Endothelial cell of umbilical vein (primary cell): ENCODE data around the gene GGACT. TPM values are rescaled to one million over a fixed set of nuclear protein-coding genes. Genes with fewer than 3 reads are reported as not detected.

ENCODE experiments used
- BruUV-seq: library from RNA; stranded (reverse); fragments of 400-500 nt; replicated peaks from 2 replicates; lab custom pipeline; 2021; lab: Mats Ljungman, UMichigan
- CTCF ChIA-PET: fragments of 300-600, 350-600 bp; sonication (Branson Sonifier 250); formaldehyde crosslinking; loops from one replicate; lab custom pipeline; 2021; ENCODE audit warnings: antibody characterized with exemption, inconsistent platforms; lab: Charles Lee
- POLR2A ChIA-PET: fragments of 300-600, 350-600 bp; sonication (Branson Sonifier 250); formaldehyde crosslinking; loops from one replicate; lab custom pipeline; 2021; ENCODE audit warnings: antibody characterized with exemption, inconsistent platforms; lab: Charles Lee
- DNase-seq: peaks from one replicate; pipeline ENCODE4 v3.0.0-alpha.2; 2011; ENCODE audit warnings: low read depth, low spot score
- FAIRE-seq: peaks from 2 replicates; lab custom pipeline; 2011; peaks lifted over from hg19 to GRCh38; lab: Jason Lieb, UNC
- H2AFZ ChIP-seq: 2 replicates; pipeline ENCODE4 v1.6.0; 2012; ENCODE audit warnings: low read depth, low read length, control low read depth, inconsistent platforms
- H3K27ac ChIP-seq: 2 replicates; pipeline ENCODE4 v1.5.1; 2011; ENCODE audit warnings: low read depth, mild to moderate bottlenecking, control low read depth, low read length, moderate library complexity; ENCODE audit not compliant: insufficient read depth
- H3K27me3 ChIP-seq, 2 experiments: 2 replicates each; pipeline versions ENCODE4 v1.6.0 to v1.6.1; 2011; ENCODE audit warnings: low read length in 2 of 2, mixed read lengths in 1 of 2; ENCODE audit not compliant: control insufficient read depth in 2 of 2, insufficient read depth in 2 of 2
- H3K36me3 ChIP-seq, 2 experiments: 2 replicates in 1 of 2; 3 replicates in 1 of 2; pipeline ENCODE4 v1.5.1; 2011; ENCODE audit warnings: low read length in 2 of 2, mild to moderate bottlenecking in 1 of 2, moderate library complexity in 1 of 2; ENCODE audit not compliant: control insufficient read depth in 2 of 2, insufficient read depth in 2 of 2; ENCODE audit errors: extremely low read depth in 1 of 2
- H3K4me1 ChIP-seq: 3 replicates; pipeline ENCODE4 v1.5.1; 2011; ENCODE audit warnings: mild to moderate bottlenecking, low read length; ENCODE audit not compliant: control insufficient read depth, insufficient read depth; ENCODE audit errors: extremely low read depth
- H3K4me2 ChIP-seq: 2 replicates; pipeline ENCODE4 v1.6.1; 2011; ENCODE audit warnings: low read length, control low read depth, mixed read lengths; ENCODE audit not compliant: insufficient read depth
- H3K4me3 ChIP-seq, 3 experiments: fragments of 200-600 bp in 1 of 3; sonication (generic), shearing (Covaris generic) in 1 of 3; replicated peaks in 1 of 3; 2 replicates each; pipeline ENCODE4 v1.5.1; 2011 to 2016; ENCODE audit warnings: control low read depth in 3 of 3, low read length in 3 of 3, mild to moderate bottlenecking in 2 of 3, inconsistent platforms in 1 of 3, low read depth in 1 of 3, moderate library complexity in 1 of 3; ENCODE audit not compliant: insufficient read depth in 1 of 3
- H3K79me2 ChIP-seq: 2 replicates; pipeline ENCODE4 v1.6.0; 2012; ENCODE audit warnings: low read length, inconsistent platforms; ENCODE audit not compliant: control insufficient read depth, insufficient read depth
- H3K9ac ChIP-seq: replicated peaks from 2 replicates; pipeline ENCODE3; 2011; ENCODE audit warnings: low read length, control low read depth; ENCODE audit not compliant: insufficient read depth; ENCODE audit errors: extremely low read depth
- H3K9me1 ChIP-seq: replicated peaks from 3 replicates; pipeline ENCODE4 v1.6.0; 2011; ENCODE audit warnings: mild to moderate bottlenecking, low read length; ENCODE audit not compliant: control insufficient read depth, insufficient read depth; ENCODE audit errors: extremely low read depth
- H3K9me3 ChIP-seq: replicated peaks from 2 replicates; pipeline ENCODE4 v1.5.1; 2012; ENCODE audit warnings: low read length, inconsistent platforms; ENCODE audit not compliant: control insufficient read depth, insufficient read depth
- H4K20me1 ChIP-seq: replicated peaks from 2 replicates; pipeline ENCODE3; 2011; ENCODE audit warnings: mild to moderate bottlenecking, low read length; ENCODE audit not compliant: control insufficient read depth, insufficient read depth; ENCODE audit errors: extremely low read depth
- CTCF ChIP-seq, 2 donors: IDR thresholded peaks; 1 replicate in 1 of 2; 2 replicates in 1 of 2; pipeline ENCODE4 v1.5.1; 2011; ENCODE audit warnings: low read length in 2 of 2, mild to moderate bottlenecking in 2 of 2, moderate library complexity in 2 of 2, control low read depth in 1 of 2, inconsistent platforms in 1 of 2, low read depth in 1 of 2; ENCODE audit not compliant: insufficient read depth in 1 of 2; ENCODE audit errors: extremely low read depth in 1 of 2
- EZH2 ChIP-seq: IDR thresholded peaks from 2 replicates; pipeline ENCODE4 v1.6.1; 2012; ENCODE audit warnings: borderline replicate concordance, low read depth, mild to moderate bottlenecking, moderate library complexity, low read length, inconsistent platforms; ENCODE audit not compliant: severe bottlenecking
- JUN ChIP-seq: IDR thresholded peaks from 2 replicates; pipeline ENCODE4 v1.6.1; 2011; ENCODE audit warnings: borderline replicate concordance, low read depth; ENCODE audit not compliant: insufficient read length, insufficient read depth
- MAX ChIP-seq: IDR thresholded peaks from 2 replicates; pipeline ENCODE4 v1.6.1; 2011; ENCODE audit not compliant: insufficient read depth, insufficient read length
- MYC ChIP-seq: IDR thresholded peaks from one replicate; pipeline ENCODE4 v1.6.1; 2011; ENCODE audit warnings: mild to moderate bottlenecking, low read depth, low read length
- POLR2A ChIP-seq: IDR thresholded peaks from 2 replicates; pipeline ENCODE4 v1.6.1; 2012; ENCODE audit warnings: low read depth, mild to moderate bottlenecking, control low read depth, low read length
- POLR2AphosphoS5 ChIP-seq: IDR thresholded peaks from 2 replicates; pipeline ENCODE4 v1.6.1; 2012; ENCODE audit warnings: low read depth, mild to moderate bottlenecking, control low read depth, low read length, moderate library complexity; ENCODE audit not compliant: insufficient read depth
- dilution Hi-C: fragments of 300-500 bp; cut with MboI; formaldehyde crosslinking; loops from one replicate; pipeline ENCODE4 v1.15.0; 2019; ENCODE audit warnings: low sequenced_read_pairs; ENCODE audit not compliant: extremely low pct_ligation_motif_present
- intact Hi-C: fragments of 100-400 bp; cut with micrococcal nuclease; formaldehyde crosslinking; loops from one replicate; pipeline ENCODE4 v1.10.0; 2022
- polyA plus RNA-seq, 4 experiments: library from polyadenylated mRNA; depleted of rRNA in 3 of 4; stranded (reverse) in 3 of 4; unstranded in 1 of 4; fragments of >200 nt; gene quantifications; 2 replicates each; pipeline versions ENCODE4 v1.2.1 to v1.2.3, GENCODE V29; 2011 to 2012; ENCODE audit warnings: missing spikeins in 1 of 4
- total RNA-seq: library from RNA; stranded (reverse); gene quantifications from 2 replicates; pipeline ENCODE4 v1.2.3, GENCODE V29; 2021

Gene GGACT
- total and polyA plus RNA-seq, 2 donors (not counting 3 experiments of a cell fraction or from before 2014, with no cell fraction given), result 2.5 to 6.5 TPM

- Histone ChIP-seq H3K4me2 (no peak overlapping the region), H3K27ac (no peak overlapping the region), H3K79me2 (no peaks in the 10 kb centered on the region), H3K9ac (no peak overlapping the region), H2AFZ (no peak overlapping the region), H3K4me3 (no peak overlapping the region), H3K4me1 (no peaks in the 10 kb centered on the region), H3K9me1 (no peaks in the 10 kb centered on the region), H3K9me3 (no peaks in the 10 kb centered on the region), H4K20me1 (no peaks in the 10 kb centered on the region), H3K27me3 (no peaks in the 10 kb centered on the region), H3K36me3 (peaks cover 0 to 4% of the 10 kb centered on the region in 2 experiments)
- intact Hi-C loops (no loop called here), dilution Hi-C loops (no loop called here)
- ChIA-PET POLR2A (no interaction called here), CTCF (no interaction called here)
- no TSS peak for BruUV-seq
- no peak for FAIRE-seq
- TF ChIP-seq EZH2 (no peak), POLR2A (no peak)
- no peak for DNase-seq
These were observed 58.8 kb downstream of the GGACT start for GRCh38 chr13:100529666-100530377.

- TF ChIP-seq MYC (no peak), POLR2AphosphoS5 (no peak), CTCF (IDR thresholded peaks at IDR 0.05; ENCODE audit: extremely low read depth in 1 of 2, insufficient read depth in 1 of 2, low read depth in 1 of 2, low read length in 2 of 2) (no peak), JUN (no peak), MAX (no peak)
- no peak overlapping the region for H2AFZ ChIP-seq
These were observed 59.8 kb downstream of the GGACT start for GRCh38 chr13:100528820-100529219.

More at GRCh38 chr13:100528820-100529219, 59.8 kb downstream of the GGACT start:
- H3K9me1 ChIP-seq, result no peaks in the 10 kb centered on the region
- BruUV-seq, result no TSS peak
- dilution Hi-C loops, result no loop called here
- H4K20me1 ChIP-seq, result no peaks in the 10 kb centered on the region
- POLR2A ChIA-PET, result no interaction called here
- intact Hi-C loops, result no loop called here
- no peak overlapping the region for H3K9ac ChIP-seq
- no peak for FAIRE-seq
- no peaks in the 10 kb centered on the region for H3K4me1 ChIP-seq
- no peak overlapping the region for H3K4me3 ChIP-seq
- no peak overlapping the region for H3K4me2 ChIP-seq
- peaks cover 0 to 4% of the 10 kb centered on the region in 2 experiments for H3K36me3 ChIP-seq
- H3K9me3 ChIP-seq, result no peaks in the 10 kb centered on the region
- no peak overlapping the region for H3K27ac ChIP-seq
- CTCF ChIA-PET, result no interaction called here
- no peaks in the 10 kb centered on the region for H3K27me3 ChIP-seq
- no peaks in the 10 kb centered on the region for H3K79me2 ChIP-seq
- no peak for DNase-seq
